Activated CD8-positive, alpha-beta T cell treated with anti-CD3 and anti-CD28 coated beads for 36 hours (primary cell): Measurements from ENCODE around the gene STOML1. TPM values are rescaled to one million over a fixed set of nuclear protein-coding genes. Genes with fewer than 3 reads are reported as not detected.

ENCODE experiments used
- ATAC-seq: fragments of 200-7000 bp; cut with Tn5 transposase; one replicate; pipeline ENCODE4 v1.10.0; 2021; ENCODE audit warnings: mild to moderate bottlenecking, moderate library complexity
- CTCF ChIA-PET: fragments of 350-600 bp; sonication (Branson Sonifier 250); formaldehyde crosslinking; loops from one replicate; lab custom pipeline; 2021; ENCODE audit warnings: antibody characterized with exemption; lab: Charles Lee
- POLR2A ChIA-PET: fragments of 350-600 bp; sonication (Branson Sonifier 250); formaldehyde crosslinking; loops from one replicate; lab custom pipeline; 2021; ENCODE audit warnings: antibody characterized with exemption; lab: Charles Lee
- DNase-seq: peaks from one replicate; pipeline ENCODE4 v3.0.0-alpha.2; 2020
- H3K27ac Mint-ChIP-seq: one replicate; pipeline ENCODE4 v1.8.0; 2021; ENCODE audit warnings: mild to moderate bottlenecking, mixed read lengths
- H3K27me3 Mint-ChIP-seq: one replicate; pipeline ENCODE4 v1.8.0; 2021; ENCODE audit warnings: mixed read lengths
- H3K36me3 Mint-ChIP-seq: one replicate; pipeline ENCODE4 v1.8.0; 2021; ENCODE audit warnings: low read depth, mixed read lengths
- H3K4me1 Mint-ChIP-seq: one replicate; pipeline ENCODE4 v1.8.0; 2021; ENCODE audit warnings: low read depth, mixed read lengths
- H3K4me3 Mint-ChIP-seq: one replicate; pipeline ENCODE4 v1.8.0; 2021; ENCODE audit warnings: mild to moderate bottlenecking, moderate library complexity, mixed read lengths
- H3K9me3 Mint-ChIP-seq: one replicate; pipeline ENCODE4 v1.8.0; 2021; ENCODE audit warnings: mixed read lengths
- CTCF ChIP-seq: fragments of 200-600 bp; IDR thresholded peaks from one replicate; pipeline ENCODE4 v1.8.0; 2022; ENCODE audit warnings: antibody characterized with exemption, mild to moderate bottlenecking
- intact Hi-C: fragments of 100-400 bp; cut with micrococcal nuclease; formaldehyde crosslinking; loops from one replicate; pipeline ENCODE4 v1.10.0; 2022
- total RNA-seq, 2 experiments: library from RNA; stranded (reverse); gene quantifications; one replicate each; pipeline ENCODE4 v1.2.3, GENCODE V29; 2021

STOML1 gene
- total RNA-seq, 2 experiments from 2014 or later: 5.2 to 6.5 TPM

GRCh38 chr15:73952171-73952912 is 39.8 kb downstream of the STOML1 start:
- TF ChIP-seq CTCF: no peak
- no peak for DNase-seq
- no peaks in the 10 kb centered on the region for H3K27me3 Mint-ChIP-seq
- H3K9me3 Mint-ChIP-seq: no peaks in the 10 kb centered on the region
- ChIA-PET CTCF (interaction anchor here (1.3 to 7.6 kb wide), 7 partner anchors 8 to 91 kb away, joined by 3 to 72 read pairs (median 11); no protein-coding TSS in a partner anchor), POLR2A (no interaction called here)
- peaks cover 8% of the 10 kb centered on the region for H3K4me1 Mint-ChIP-seq
- H3K27ac Mint-ChIP-seq: no peak overlapping the region
- no peaks in the 10 kb centered on the region for H3K36me3 Mint-ChIP-seq
- intact Hi-C loops: no loop called here
- ATAC-seq: no peak
- no peak overlapping the region for H3K4me3 Mint-ChIP-seq

GRCh38 chr15:73951601-73952000 is 40.5 kb downstream of the STOML1 start:
- Mint-ChIP-seq H3K27ac (no peak overlapping the region), H3K9me3 (no peaks in the 10 kb centered on the region), H3K36me3 (no peaks in the 10 kb centered on the region), H3K4me3 (no peak overlapping the region), H3K27me3 (no peaks in the 10 kb centered on the region), H3K4me1 (peaks cover 4% of the 10 kb centered on the region)
- ChIA-PET CTCF (interaction anchor here (0.7 to 7.6 kb wide), 25 partner anchors 8 to 371 kb away, joined by 3 to 72 read pairs (median 4); partner anchors contain the start of gene PML), POLR2A (no interaction called here)
- ATAC-seq: no peak
- TF ChIP-seq CTCF: no peak
- intact Hi-C loops: loop anchor here (1.0 kb wide), 1 partner anchor 13 kb away; no protein-coding TSS in a partner anchor
- DNase-seq: no peak

GRCh38 chr15:73950831-73951561 is 41.1 kb downstream of the STOML1 start:
- Mint-ChIP-seq H3K4me1 (peaks cover 4% of the 10 kb centered on the region), H3K27me3 (no peaks in the 10 kb centered on the region), H3K4me3 (no peak overlapping the region), H3K9me3 (no peaks in the 10 kb centered on the region), H3K36me3 (no peaks in the 10 kb centered on the region), H3K27ac (peak overlapping the region; percentile 80)
- POLR2A ChIA-PET: no interaction called here
- ATAC-seq: peak; percentile 98
- peak; percentile 88 for DNase-seq
- CTCF ChIA-PET: interaction anchor here (0.6 to 7.6 kb wide), 26 partner anchors 8 to 372 kb away, joined by 3 to 72 read pairs (median 4); partner anchors contain the start of gene PML
- peak; percentile 73 for TF ChIP-seq CTCF
- intact Hi-C loops: loop anchor here (1.0 kb wide), 1 partner anchor 13 kb away; no protein-coding TSS in a partner anchor

GRCh38 chr15:73950479-73950830 is 41.6 kb downstream of the STOML1 start:
- ATAC-seq: no peak

More at GRCh38 chr15:73950479-73950830, 41.6 kb downstream of the STOML1 start:
- Mint-ChIP-seq H3K27me3 (no peaks in the 10 kb centered on the region), H3K4me1 (peaks cover 4% of the 10 kb centered on the region), H3K9me3 (no peaks in the 10 kb centered on the region), H3K27ac (no peak overlapping the region), H3K4me3 (no peak overlapping the region), H3K36me3 (no peaks in the 10 kb centered on the region)
- TF ChIP-seq CTCF: no peak
- POLR2A ChIA-PET: no interaction called here
- intact Hi-C loops: no loop called here
- no peak for DNase-seq
- CTCF ChIA-PET: interaction anchor here (0.6 to 7.6 kb wide), 24 partner anchors 8 to 372 kb away, joined by 3 to 72 read pairs (median 4); partner anchors contain the start of gene PML
